Lower leg skin (tissue), 4 donors: Measurements from ENCODE around the gene NFKBIZ. TPM values are rescaled to one million over a fixed set of nuclear protein-coding genes. Genes with fewer than 3 reads are reported as not detected.

Experiments
- DNase-seq, 2 donors: peaks; one replicate each; pipeline ENCODE4 v3.0.0-alpha.2; 2019; ENCODE audit warnings: low spot score in 2 of 2
- H3K4me3 ChIP-seq: fragments of 200-600 bp; sonication (generic); 2 replicates; pipeline ENCODE4 v1.5.1; 2017; ENCODE audit warnings: mild to moderate bottlenecking, low read depth; ENCODE audit not compliant: poor library complexity, severe bottlenecking
- CTCF ChIP-seq, 3 donors: fragments of 450-650 bp; IDR thresholded peaks; one replicate each; pipeline ENCODE4 v1.5.1; 2016; ENCODE audit warnings: antibody characterized with exemption in 3 of 3, mild to moderate bottlenecking in 3 of 3, moderate library complexity in 2 of 3
- POLR2A ChIP-seq, 2 donors: fragments of 450-650 bp; IDR thresholded peaks; one replicate each; pipeline ENCODE4 v1.6.1; 2016 to 2017; ENCODE audit warnings: antibody characterized with exemption in 2 of 2, mild to moderate bottlenecking in 1 of 2, moderate library complexity in 1 of 2
- WGBS, 2 donors: methylation state at CpG; one replicate each; pipeline ENCODE4 v1.1.5; 2018; 5-methylcytosine and 5-hydroxymethylcytosine counted together
- intact Hi-C: fragments of 100-400 bp; cut with DNase I; formaldehyde crosslinking; loops from one replicate; pipeline ENCODE4 v1.15.0; 2023; ENCODE audit warnings: low total_unique reads
- total RNA-seq, 4 donors: library from RNA; depleted of rRNA; stranded (reverse); fragments of >200 nt; gene quantifications; one replicate each; pipeline ENCODE4 v1.1.0, GENCODE V29; 2016

Gene NFKBIZ
- total RNA-seq, 4 donors from 2014 or later, result 155 to 440 (median 310) TPM

GRCh38 chr3:101852983-101853840 lies 3.9 kb downstream of the NFKBIZ start:
- 81 to 83% methylated on average over 8 of the region's 8 CpGs for WGBS, 2 donors
- no peak for DNase-seq
- intact Hi-C loops, result loop anchor here (10.0 kb wide), 1 partner anchor 342 kb away; no protein-coding TSS in a partner anchor
- no peak overlapping the region for H3K4me3 ChIP-seq
- no peak for TF ChIP-seq CTCF (IDR thresholded peaks at IDR 0.05)
- no peak for TF ChIP-seq POLR2A (IDR thresholded peaks at IDR 0.05)

GRCh38 chr3:101853982-101854381 lies 4.7 kb downstream of the NFKBIZ start:
- no peak for DNase-seq
- 66 to 78% methylated on average over 3 of the region's 3 CpGs for WGBS, 2 donors
- intact Hi-C loops, result loop anchor here (10.0 kb wide), 1 partner anchor 341 kb away; no protein-coding TSS in a partner anchor
- no peak overlapping the region for H3K4me3 ChIP-seq
- TF ChIP-seq POLR2A (IDR thresholded peaks at IDR 0.05) (no peak), CTCF (IDR thresholded peaks at IDR 0.05) (no peak)

- no peak overlapping the region for H3K4me3 ChIP-seq
- DNase-seq, result no peak
- TF ChIP-seq POLR2A (IDR thresholded peaks at IDR 0.05) (no peak), CTCF (IDR thresholded peaks at IDR 0.05) (no peak)
- WGBS, 2 donors, result 79% methylated on average over 2 of the region's 2 CpGs
- intact Hi-C loops, result loop anchor here (10.0 kb wide), 1 partner anchor 340 kb away; no protein-coding TSS in a partner anchor
Measured at GRCh38 chr3:101854608-101855304, 5.4 kb downstream of the NFKBIZ start.

GRCh38 chr3:101857301-101857741 lies 8.0 kb downstream of the NFKBIZ start:
- TF ChIP-seq POLR2A (IDR thresholded peaks at IDR 0.05), result no peak
- TF ChIP-seq CTCF (IDR thresholded peaks at IDR 0.05), result no peak
- intact Hi-C loops, result loop anchor here (10.0 kb wide), 1 partner anchor 337 kb away; no protein-coding TSS in a partner anchor
- 69 to 70% methylated on average over 8 of the region's 8 CpGs for WGBS, 2 donors
- H3K4me3 ChIP-seq, result no peak overlapping the region
- DNase-seq, result no peak

GRCh38 chr3:101858464-101859030 lies 9.2 kb downstream of the NFKBIZ start:
- DNase-seq, result no peak
- no peak overlapping the region for H3K4me3 ChIP-seq
- no peak for TF ChIP-seq CTCF (IDR thresholded peaks at IDR 0.05)
- no peak for TF ChIP-seq POLR2A (IDR thresholded peaks at IDR 0.05)
- 66 to 75% methylated on average over 4 of the region's 4 CpGs for WGBS, 2 donors
- intact Hi-C loops, result loop anchor here (10.0 kb wide), 1 partner anchor 336 kb away; no protein-coding TSS in a partner anchor
